Stimulated activated CD8-positive, alpha-beta memory T cell treated with anti-CD3 and anti-CD28 coated beads, Interleukin-7, amount 100 ng/mL, for 24 hours (primary cell): Measurements from ENCODE around the gene CCDC92.
"Not testable (repeated sequence)": the region's sequence is repeated elsewhere in the genome, so short reads cannot be mapped to it uniquely, and the experiment has no call there.

Experiments
- DNase-seq: peaks from one replicate; pipeline ENCODE4 v3.0.0-alpha.2; 2020; ENCODE audit warnings: low read depth

Gene CCDC92

GRCh38 chr12:123949770-123950165, 22.9 kb downstream of the CCDC92 start:
- DNase-seq, result no peak

GRCh38 chr12:123948796-123949769, 23.5 kb downstream of the CCDC92 start:
- DNase-seq, result no peak

- DNase-seq, result no peak
These were observed 24.2 kb downstream of the CCDC92 start for GRCh38 chr12:123948401-123948795.

- not testable (repeated sequence) for DNase-seq
These were observed 25.1 kb downstream of the CCDC92 start for GRCh38 chr12:123947531-123947930.

GRCh38 chr12:123946516-123947505, 25.8 kb downstream of the CCDC92 start:
- DNase-seq, result not testable (repeated sequence)

- DNase-seq, result no peak
These were observed 26.5 kb downstream of the CCDC92 start for GRCh38 chr12:123946152-123946515.

- DNase-seq, result no peak
These were observed 27.1 kb downstream of the CCDC92 start for GRCh38 chr12:123945287-123946151.

GRCh38 chr12:123944696-123945095, 27.9 kb downstream of the CCDC92 start:
- no peak for DNase-seq

- DNase-seq, result no peak
These were observed 28.8 kb downstream of the CCDC92 start for GRCh38 chr12:123943816-123944215.

GRCh38 chr12:123942911-123943648, 29.6 kb downstream of the CCDC92 start:
- no peak for DNase-seq

- no peak for DNase-seq
These were observed 30.4 kb downstream of the CCDC92 start for GRCh38 chr12:123942238-123942653.

- DNase-seq, result no peak
These were observed 30.9 kb downstream of the CCDC92 start for GRCh38 chr12:123941624-123942237.

- DNase-seq, result no peak
These were observed 31.6 kb downstream of the CCDC92 start for GRCh38 chr12:123941000-123941399.

GRCh38 chr12:123940627-123940966, 32.0 kb downstream of the CCDC92 start:
- DNase-seq, result no peak

- no peak for DNase-seq
These were observed 32.7 kb downstream of the CCDC92 start for GRCh38 chr12:123939716-123940626.

- DNase-seq, result no peak
These were observed 33.8 kb downstream of the CCDC92 start for GRCh38 chr12:123938679-123939480.

GRCh38 chr12:123937707-123938591, 34.7 kb downstream of the CCDC92 start:
- no peak for DNase-seq
